H1 (cell line): Measurements from ENCODE around the gene PRRC1. TPM values are rescaled to one million over a fixed set of nuclear protein-coding genes. Genes with fewer than 3 reads are reported as not detected.

Experiments used
- NRF1 ChIP-seq: IDR thresholded peaks from 2 replicates; pipeline ENCODE4 v1.6.1; 2011; ENCODE audit warnings: mild to moderate bottlenecking, low read depth, low read length, improper control_type of control experiment
- RAD21 ChIP-seq, 2 experiments: IDR thresholded peaks in 1 of 2; conservative IDR thresholded peaks in 1 of 2; 2 replicates each; pipeline ENCODE4 v1.6.1; 2011; ENCODE audit warnings: low read depth in 2 of 2, low read length in 2 of 2, improper control_type of control experiment in 1 of 2, inconsistent platforms in 1 of 2, mild to moderate bottlenecking in 1 of 2, moderate library complexity in 1 of 2
- YY1 ChIP-seq: IDR thresholded peaks from 2 replicates; pipeline ENCODE4 v1.6.1; 2011; ENCODE audit warnings: low read depth, mild to moderate bottlenecking, low read length
- polyA plus RNA-seq, 7 experiments: library from polyadenylated mRNA; depleted of rRNA in 3 of 7; stranded (reverse) in 5 of 7; unstranded in 2 of 7; fragments of >200 nt in 5 of 7; fragments of 200-250 nt in 2 of 7; gene quantifications; 1 replicate in 5 of 7; 2 replicates in 1 of 7; 4 replicates in 1 of 7; pipeline versions ENCODE4 v1.2.1 to v1.2.3, GENCODE V29; 2011 to 2013; ENCODE audit warnings: missing spikeins in 2 of 7, mixed read lengths in 2 of 7
- total RNA-seq: library from RNA; stranded (reverse); fragmentation: NEBNext Ultra II Directional; extraction: Animal tissue kit (Norgen Biotek cat#: 25700); gene quantifications from 2 replicates; pipeline ENCODE4 v1.2.1, GENCODE V29; 2021
- TF ChIP-seq, protein P1 (sequence below): fragments of 300-600 bp; sonication (generic); IDR thresholded peaks from 2 replicates; pipeline ENCODE4 v1.7.1; 2012; ENCODE audit warnings: low read length, moderate library complexity, mild to moderate bottlenecking, inconsistent platforms; ENCODE audit not compliant: insufficient replicate concordance
- TF ChIP-seq, protein P2 (sequence below): IDR thresholded peaks from 2 replicates; pipeline ENCODE4 v1.6.1; 2012; ENCODE audit warnings: low read length, inconsistent platforms

The PRRC1 gene
- total and polyA plus RNA-seq, 2 of the 8 experiments (the other 6 are each of a cell fraction or from before 2014, with no cell fraction given) = 54.6 to 78.6 TPM

DNA sequence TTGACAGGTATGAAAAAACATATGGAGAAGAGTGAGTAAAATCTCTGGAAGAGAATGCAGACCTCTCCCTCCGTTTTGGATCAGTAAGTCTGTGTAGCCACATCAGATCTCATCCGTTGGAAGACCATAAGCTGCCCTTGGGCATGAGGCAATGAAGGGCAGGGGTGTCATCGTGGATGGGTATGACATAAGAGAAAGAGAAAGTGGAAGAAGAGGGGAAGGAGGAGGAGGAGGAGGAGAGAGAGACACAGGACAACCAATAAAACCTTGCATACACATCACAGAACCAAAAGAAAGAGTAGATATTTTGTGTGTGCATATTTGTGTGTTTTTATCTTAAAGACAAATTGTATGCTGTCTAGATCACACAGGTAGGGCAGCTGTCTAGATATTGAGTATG is 50.7 kb downstream of the PRRC1 start (continued):
- TF ChIP-seq, protein P1, sequence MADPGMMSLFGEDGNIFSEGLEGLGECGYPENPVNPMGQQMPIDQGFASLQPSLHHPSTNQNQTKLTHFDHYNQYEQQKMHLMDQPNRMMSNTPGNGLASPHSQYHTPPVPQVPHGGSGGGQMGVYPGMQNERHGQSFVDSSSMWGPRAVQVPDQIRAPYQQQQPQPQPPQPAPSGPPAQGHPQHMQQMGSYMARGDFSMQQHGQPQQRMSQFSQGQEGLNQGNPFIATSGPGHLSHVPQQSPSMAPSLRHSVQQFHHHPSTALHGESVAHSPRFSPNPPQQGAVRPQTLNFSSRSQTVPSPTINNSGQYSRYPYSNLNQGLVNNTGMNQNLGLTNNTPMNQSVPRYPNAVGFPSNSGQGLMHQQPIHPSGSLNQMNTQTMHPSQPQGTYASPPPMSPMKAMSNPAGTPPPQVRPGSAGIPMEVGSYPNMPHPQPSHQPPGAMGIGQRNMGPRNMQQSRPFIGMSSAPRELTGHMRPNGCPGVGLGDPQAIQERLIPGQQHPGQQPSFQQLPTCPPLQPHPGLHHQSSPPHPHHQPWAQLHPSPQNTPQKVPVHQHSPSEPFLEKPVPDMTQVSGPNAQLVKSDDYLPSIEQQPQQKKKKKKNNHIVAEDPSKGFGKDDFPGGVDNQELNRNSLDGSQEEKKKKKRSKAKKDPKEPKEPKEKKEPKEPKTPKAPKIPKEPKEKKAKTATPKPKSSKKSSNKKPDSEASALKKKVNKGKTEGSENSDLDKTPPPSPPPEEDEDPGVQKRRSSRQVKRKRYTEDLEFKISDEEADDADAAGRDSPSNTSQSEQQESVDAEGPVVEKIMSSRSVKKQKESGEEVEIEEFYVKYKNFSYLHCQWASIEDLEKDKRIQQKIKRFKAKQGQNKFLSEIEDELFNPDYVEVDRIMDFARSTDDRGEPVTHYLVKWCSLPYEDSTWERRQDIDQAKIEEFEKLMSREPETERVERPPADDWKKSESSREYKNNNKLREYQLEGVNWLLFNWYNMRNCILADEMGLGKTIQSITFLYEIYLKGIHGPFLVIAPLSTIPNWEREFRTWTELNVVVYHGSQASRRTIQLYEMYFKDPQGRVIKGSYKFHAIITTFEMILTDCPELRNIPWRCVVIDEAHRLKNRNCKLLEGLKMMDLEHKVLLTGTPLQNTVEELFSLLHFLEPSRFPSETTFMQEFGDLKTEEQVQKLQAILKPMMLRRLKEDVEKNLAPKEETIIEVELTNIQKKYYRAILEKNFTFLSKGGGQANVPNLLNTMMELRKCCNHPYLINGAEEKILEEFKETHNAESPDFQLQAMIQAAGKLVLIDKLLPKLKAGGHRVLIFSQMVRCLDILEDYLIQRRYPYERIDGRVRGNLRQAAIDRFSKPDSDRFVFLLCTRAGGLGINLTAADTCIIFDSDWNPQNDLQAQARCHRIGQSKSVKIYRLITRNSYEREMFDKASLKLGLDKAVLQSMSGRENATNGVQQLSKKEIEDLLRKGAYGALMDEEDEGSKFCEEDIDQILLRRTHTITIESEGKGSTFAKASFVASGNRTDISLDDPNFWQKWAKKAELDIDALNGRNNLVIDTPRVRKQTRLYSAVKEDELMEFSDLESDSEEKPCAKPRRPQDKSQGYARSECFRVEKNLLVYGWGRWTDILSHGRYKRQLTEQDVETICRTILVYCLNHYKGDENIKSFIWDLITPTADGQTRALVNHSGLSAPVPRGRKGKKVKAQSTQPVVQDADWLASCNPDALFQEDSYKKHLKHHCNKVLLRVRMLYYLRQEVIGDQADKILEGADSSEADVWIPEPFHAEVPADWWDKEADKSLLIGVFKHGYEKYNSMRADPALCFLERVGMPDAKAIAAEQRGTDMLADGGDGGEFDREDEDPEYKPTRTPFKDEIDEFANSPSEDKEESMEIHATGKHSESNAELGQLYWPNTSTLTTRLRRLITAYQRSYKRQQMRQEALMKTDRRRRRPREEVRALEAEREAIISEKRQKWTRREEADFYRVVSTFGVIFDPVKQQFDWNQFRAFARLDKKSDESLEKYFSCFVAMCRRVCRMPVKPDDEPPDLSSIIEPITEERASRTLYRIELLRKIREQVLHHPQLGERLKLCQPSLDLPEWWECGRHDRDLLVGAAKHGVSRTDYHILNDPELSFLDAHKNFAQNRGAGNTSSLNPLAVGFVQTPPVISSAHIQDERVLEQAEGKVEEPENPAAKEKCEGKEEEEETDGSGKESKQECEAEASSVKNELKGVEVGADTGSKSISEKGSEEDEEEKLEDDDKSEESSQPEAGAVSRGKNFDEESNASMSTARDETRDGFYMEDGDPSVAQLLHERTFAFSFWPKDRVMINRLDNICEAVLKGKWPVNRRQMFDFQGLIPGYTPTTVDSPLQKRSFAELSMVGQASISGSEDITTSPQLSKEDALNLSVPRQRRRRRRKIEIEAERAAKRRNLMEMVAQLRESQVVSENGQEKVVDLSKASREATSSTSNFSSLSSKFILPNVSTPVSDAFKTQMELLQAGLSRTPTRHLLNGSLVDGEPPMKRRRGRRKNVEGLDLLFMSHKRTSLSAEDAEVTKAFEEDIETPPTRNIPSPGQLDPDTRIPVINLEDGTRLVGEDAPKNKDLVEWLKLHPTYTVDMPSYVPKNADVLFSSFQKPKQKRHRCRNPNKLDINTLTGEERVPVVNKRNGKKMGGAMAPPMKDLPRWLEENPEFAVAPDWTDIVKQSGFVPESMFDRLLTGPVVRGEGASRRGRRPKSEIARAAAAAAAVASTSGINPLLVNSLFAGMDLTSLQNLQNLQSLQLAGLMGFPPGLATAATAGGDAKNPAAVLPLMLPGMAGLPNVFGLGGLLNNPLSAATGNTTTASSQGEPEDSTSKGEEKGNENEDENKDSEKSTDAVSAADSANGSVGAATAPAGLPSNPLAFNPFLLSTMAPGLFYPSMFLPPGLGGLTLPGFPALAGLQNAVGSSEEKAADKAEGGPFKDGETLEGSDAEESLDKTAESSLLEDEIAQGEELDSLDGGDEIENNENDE = no peak
- TF ChIP-seq RAD21 (IDR thresholded peaks at IDR 0.05 in 1 of 2, conservative IDR thresholded peaks at IDR 0.05 in 1 of 2; ENCODE audit: low read depth in 2 of 2, low read length in 2 of 2) (no peak), YY1 (no peak), NRF1 (no peak)
- TF ChIP-seq, protein P2, sequence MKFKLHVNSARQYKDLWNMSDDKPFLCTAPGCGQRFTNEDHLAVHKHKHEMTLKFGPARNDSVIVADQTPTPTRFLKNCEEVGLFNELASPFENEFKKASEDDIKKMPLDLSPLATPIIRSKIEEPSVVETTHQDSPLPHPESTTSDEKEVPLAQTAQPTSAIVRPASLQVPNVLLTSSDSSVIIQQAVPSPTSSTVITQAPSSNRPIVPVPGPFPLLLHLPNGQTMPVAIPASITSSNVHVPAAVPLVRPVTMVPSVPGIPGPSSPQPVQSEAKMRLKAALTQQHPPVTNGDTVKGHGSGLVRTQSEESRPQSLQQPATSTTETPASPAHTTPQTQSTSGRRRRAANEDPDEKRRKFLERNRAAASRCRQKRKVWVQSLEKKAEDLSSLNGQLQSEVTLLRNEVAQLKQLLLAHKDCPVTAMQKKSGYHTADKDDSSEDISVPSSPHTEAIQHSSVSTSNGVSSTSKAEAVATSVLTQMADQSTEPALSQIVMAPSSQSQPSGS = no peak
